Right lobe of liver (tissue), 4 donors: ENCODE data around the gene GNAT3.

Source experiments
- POLR2A ChIP-seq: fragments of 450-650 bp; IDR thresholded peaks from one replicate; pipeline ENCODE4 v1.6.1; 2017; ENCODE audit warnings: antibody characterized with exemption, mild to moderate bottlenecking
- TF ChIP-seq, protein P1 (sequence below), 4 donors: fragments of 200-600 bp in 3 of 4; fragments of 450-650 bp in 1 of 4; IDR thresholded peaks; one replicate each; pipeline versions ENCODE4 v1.5.1 to v1.8.0; 2016 to 2022; ENCODE audit warnings: antibody characterized with exemption in 4 of 4, mild to moderate bottlenecking in 2 of 4
- donor health status: DM: no; HTN: no; CAD: no.
- donor health status: DM: no; HTN: no; CAD: no.
- donor health status: DM: no; HTN: yes; CAD: no.

DNA sequence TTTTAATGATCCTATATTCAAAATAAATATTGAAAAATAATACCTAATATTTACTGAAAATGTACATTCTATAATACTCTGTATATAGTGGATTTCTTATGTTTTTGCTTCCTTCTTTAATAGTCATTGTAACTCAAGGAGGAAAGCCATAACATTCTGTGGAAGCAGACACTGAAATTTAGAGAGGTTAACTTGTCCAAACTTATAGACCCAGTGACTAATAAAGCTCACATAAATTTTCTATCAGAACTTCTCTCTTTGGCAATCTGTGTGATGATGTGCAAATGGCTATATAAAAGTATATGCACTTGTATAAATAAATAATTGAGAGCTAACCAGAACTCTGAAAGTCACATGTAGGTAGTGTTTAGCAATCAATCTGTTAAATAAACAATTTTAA lies 26.1 kb downstream of the GNAT3 start:
- TF ChIP-seq, protein P1, sequence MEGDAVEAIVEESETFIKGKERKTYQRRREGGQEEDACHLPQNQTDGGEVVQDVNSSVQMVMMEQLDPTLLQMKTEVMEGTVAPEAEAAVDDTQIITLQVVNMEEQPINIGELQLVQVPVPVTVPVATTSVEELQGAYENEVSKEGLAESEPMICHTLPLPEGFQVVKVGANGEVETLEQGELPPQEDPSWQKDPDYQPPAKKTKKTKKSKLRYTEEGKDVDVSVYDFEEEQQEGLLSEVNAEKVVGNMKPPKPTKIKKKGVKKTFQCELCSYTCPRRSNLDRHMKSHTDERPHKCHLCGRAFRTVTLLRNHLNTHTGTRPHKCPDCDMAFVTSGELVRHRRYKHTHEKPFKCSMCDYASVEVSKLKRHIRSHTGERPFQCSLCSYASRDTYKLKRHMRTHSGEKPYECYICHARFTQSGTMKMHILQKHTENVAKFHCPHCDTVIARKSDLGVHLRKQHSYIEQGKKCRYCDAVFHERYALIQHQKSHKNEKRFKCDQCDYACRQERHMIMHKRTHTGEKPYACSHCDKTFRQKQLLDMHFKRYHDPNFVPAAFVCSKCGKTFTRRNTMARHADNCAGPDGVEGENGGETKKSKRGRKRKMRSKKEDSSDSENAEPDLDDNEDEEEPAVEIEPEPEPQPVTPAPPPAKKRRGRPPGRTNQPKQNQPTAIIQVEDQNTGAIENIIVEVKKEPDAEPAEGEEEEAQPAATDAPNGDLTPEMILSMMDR (IDR thresholded peaks at IDR 0.05), result no peak
- no peak for TF ChIP-seq POLR2A
